Neuronal stem cell (in vitro differentiated cells): ENCODE data around the gene NPAS3.

ENCODE experiments used
- DNase-seq: peaks from one replicate; pipeline ENCODE4 v3.0.0-alpha.2; 2013; ENCODE audit warnings: low spot score
- H2AFZ ChIP-seq: one replicate; pipeline ENCODE4 v1.6.1; 2013; ENCODE audit warnings: mild to moderate bottlenecking, low read length, inconsistent platforms
- H2AK5ac ChIP-seq: 2 replicates; pipeline ENCODE4 v1.6.1; 2013; ENCODE audit warnings: low read depth, mild to moderate bottlenecking, inconsistent platforms, low read length, moderate library complexity, mixed read lengths
- H2BK120ac ChIP-seq: 2 replicates; pipeline ENCODE4 v1.6.1; 2013; ENCODE audit warnings: low read depth, mild to moderate bottlenecking, inconsistent platforms, low read length, moderate library complexity, mixed read lengths
- H2BK12ac ChIP-seq: one replicate; pipeline ENCODE4 v1.6.1; 2013; ENCODE audit warnings: low read length, inconsistent platforms
- H2BK15ac ChIP-seq: 2 replicates; pipeline ENCODE4 v1.6.1; 2013; ENCODE audit warnings: mild to moderate bottlenecking, low read length, inconsistent platforms, mixed read lengths
- H2BK5ac ChIP-seq: one replicate; pipeline ENCODE4 v1.6.1; 2013; ENCODE audit warnings: inconsistent platforms, mild to moderate bottlenecking, low read length, moderate library complexity
- H3K14ac ChIP-seq: one replicate; pipeline ENCODE4 v1.6.1; 2013; ENCODE audit warnings: low read length, inconsistent platforms
- H3K18ac ChIP-seq: 2 replicates; pipeline ENCODE4 v1.6.1; 2013; ENCODE audit warnings: low read length, inconsistent platforms
- H3K23ac ChIP-seq: 2 replicates; pipeline ENCODE4 v1.6.1; 2013; ENCODE audit warnings: low read depth, mild to moderate bottlenecking, mixed read lengths, low read length, inconsistent platforms; ENCODE audit not compliant: poor library complexity
- H3K27ac ChIP-seq: replicated peaks from 3 replicates; pipeline ENCODE4 v1.5.1; 2013; ENCODE audit warnings: low read length, inconsistent platforms
- H3K27me3 ChIP-seq, 3 experiments: 2 replicates each; pipeline ENCODE4 v1.6.1; 2013; ENCODE audit warnings: low read length in 3 of 3, mild to moderate bottlenecking in 2 of 3, inconsistent platforms in 1 of 3, low read depth in 1 of 3, mixed read lengths in 1 of 3, moderate library complexity in 1 of 3; ENCODE audit not compliant: control insufficient read depth in 3 of 3, insufficient read depth in 3 of 3
- H3K36me3 ChIP-seq, 2 donors: replicated peaks in 1 of 2; 2 replicates each; pipeline ENCODE4 v1.6.1; 2013; ENCODE audit warnings: low read length in 2 of 2; ENCODE audit not compliant: control insufficient read depth in 2 of 2, insufficient read depth in 2 of 2
- H3K4ac ChIP-seq: 2 replicates; pipeline ENCODE4 v1.6.1; 2013; ENCODE audit warnings: inconsistent platforms, mild to moderate bottlenecking, low read length, moderate library complexity
- H3K4me1 ChIP-seq, 2 donors: 1 replicate in 1 of 2; 2 replicates in 1 of 2; pipeline ENCODE4 v1.6.1; 2013; ENCODE audit warnings: low read length in 2 of 2, low read depth in 1 of 2; ENCODE audit not compliant: control insufficient read depth in 2 of 2, insufficient read depth in 1 of 2
- H3K4me2 ChIP-seq: one replicate; pipeline ENCODE4 v1.6.1; 2013; ENCODE audit warnings: mild to moderate bottlenecking, low read length, inconsistent platforms; ENCODE audit not compliant: insufficient read depth, poor library complexity, severe bottlenecking
- H3K4me3 ChIP-seq, 2 donors: 2 replicates each; pipeline ENCODE4 v1.5.1; 2013; ENCODE audit warnings: low read length in 2 of 2, mild to moderate bottlenecking in 2 of 2, inconsistent platforms in 1 of 2, moderate library complexity in 1 of 2
- H3K79me1 ChIP-seq: one replicate; pipeline ENCODE4 v1.6.1; 2013; ENCODE audit warnings: low read depth, mild to moderate bottlenecking, inconsistent platforms, low read length, moderate library complexity
- H3K9ac ChIP-seq: one replicate; pipeline ENCODE4 v1.6.1; 2013; ENCODE audit warnings: mild to moderate bottlenecking, low read depth, low read length, inconsistent platforms; ENCODE audit not compliant: poor library complexity
- H3K9me3 ChIP-seq, 2 donors: replicated peaks in 1 of 2; 2 replicates each; pipeline versions ENCODE3 to v1.6.1; 2013; ENCODE audit warnings: low read length in 2 of 2, mild to moderate bottlenecking in 2 of 2, inconsistent platforms in 1 of 2, low read depth in 1 of 2, mixed read lengths in 1 of 2, moderate library complexity in 1 of 2; ENCODE audit not compliant: control insufficient read depth in 2 of 2, insufficient read depth in 1 of 2
- H4K8ac ChIP-seq: one replicate; pipeline ENCODE4 v1.6.1; 2013; ENCODE audit warnings: low read depth, mild to moderate bottlenecking, inconsistent platforms, low read length, moderate library complexity
- H4K91ac ChIP-seq: one replicate; pipeline ENCODE4 v1.6.1; 2013; ENCODE audit warnings: low read length, low read depth, mild to moderate bottlenecking, inconsistent platforms; ENCODE audit not compliant: poor library complexity
- WGBS, 2 donors: extraction: QIAGEN DNeasy Blood & Tissue Kit; methylation state at CpG; one replicate each; pipeline ENCODE4 v1.1.7; 2013; ENCODE audit warnings: missing lambda C conversion rate in 2 of 2, mixed read lengths in 1 of 2; ENCODE audit not compliant: insufficient read length in 2 of 2, insufficient replicate concordance in 1 of 2; ENCODE audit errors: extremely low coverage in 2 of 2; 5-methylcytosine and 5-hydroxymethylcytosine counted together

Gene NPAS3

DNA sequence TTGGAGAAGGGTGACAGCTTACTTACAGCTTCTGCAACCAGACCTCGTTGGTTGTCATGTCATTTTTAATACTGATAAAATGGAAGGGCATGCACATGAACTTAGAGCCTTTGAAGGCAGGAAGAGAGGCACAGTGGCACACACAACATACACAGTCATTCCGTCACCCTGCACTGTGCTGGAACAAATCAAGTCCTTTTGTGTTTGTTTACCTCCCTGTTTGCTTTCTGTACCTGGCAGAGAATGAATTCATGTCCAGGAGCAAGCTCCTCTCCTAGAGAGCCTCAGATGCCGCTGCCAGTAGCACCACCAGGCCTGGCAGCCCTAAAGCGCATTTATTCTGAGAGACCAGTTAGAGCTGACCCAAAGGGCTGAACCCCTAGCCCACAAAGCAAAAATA, 551.9 kb downstream of the NPAS3 start:
- Histone ChIP-seq H3K4me3 (no peak overlapping the region), H3K9ac (no peak overlapping the region), H2BK120ac (no peak overlapping the region), H3K4me1 (peaks cover 5 to 9% of the 10 kb centered on the region in 2 donors), H3K4ac (no peak overlapping the region), H2BK15ac (no peak overlapping the region), H2AFZ (no peak overlapping the region), H2BK5ac (no peak overlapping the region), H3K27ac (no peak overlapping the region), H2BK12ac (no peak overlapping the region), H3K36me3 (no peaks in the 10 kb centered on the region), H3K9me3 (peaks cover 0 to 5% of the 10 kb centered on the region in 2 donors), H3K79me1 (no peaks in the 10 kb centered on the region), H2AK5ac (no peak overlapping the region), H4K8ac (no peak overlapping the region), H3K27me3 (no peaks in the 10 kb centered on the region), H3K14ac (no peak overlapping the region), H3K23ac (no peak overlapping the region), H4K91ac (no peak overlapping the region), H3K4me2 (no peak overlapping the region), H3K18ac (no peak overlapping the region)
- WGBS, 2 donors = no CpG with 5 or more reads among the region's 4 CpGs
- no peak for DNase-seq

DNA sequence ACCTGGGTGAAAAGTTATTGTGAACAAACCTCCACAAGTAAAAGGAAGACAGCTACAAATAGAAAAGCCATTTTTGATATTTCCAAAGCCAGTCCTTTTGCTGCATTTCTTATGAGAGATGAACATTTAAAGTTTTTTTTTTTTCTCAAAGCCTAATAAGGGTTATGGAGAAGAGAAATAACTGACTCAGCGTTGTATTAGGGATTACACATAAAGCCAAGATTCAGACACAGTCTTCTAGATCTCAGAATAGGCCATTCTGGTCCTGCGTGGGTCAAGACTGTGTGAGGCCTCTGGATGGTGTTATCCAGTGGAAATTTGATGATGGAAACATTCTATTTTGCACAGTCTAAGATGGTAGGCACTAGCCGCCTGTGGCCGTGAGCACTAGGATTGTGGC, 552.4 kb downstream of the NPAS3 start:
- H3K4me3 ChIP-seq = no peak overlapping the region
- DNase-seq = no peak
- H3K79me1 ChIP-seq = no peaks in the 10 kb centered on the region
- H4K91ac ChIP-seq = no peak overlapping the region
- no peak overlapping the region for H3K18ac ChIP-seq
- no peak overlapping the region for H2BK15ac ChIP-seq
- peaks cover 3 to 4% of the 10 kb centered on the region in 2 donors for H3K4me1 ChIP-seq
- peaks cover 0 to 5% of the 10 kb centered on the region in 2 donors for H3K9me3 ChIP-seq
- H3K4me2 ChIP-seq = no peak overlapping the region
- no peak overlapping the region for H2BK12ac ChIP-seq
- H2AK5ac ChIP-seq = no peak overlapping the region
- no peaks in the 10 kb centered on the region for H3K27me3 ChIP-seq
- H3K4ac ChIP-seq = no peak overlapping the region
- WGBS, 2 donors = no CpG with 5 or more reads among the region's 4 CpGs
- no peak overlapping the region for H3K9ac ChIP-seq
- no peak overlapping the region for H3K14ac ChIP-seq
- H2BK120ac ChIP-seq = no peak overlapping the region
- no peak overlapping the region for H2BK5ac ChIP-seq
- no peaks in the 10 kb centered on the region for H3K36me3 ChIP-seq
- no peak overlapping the region for H4K8ac ChIP-seq
- no peak overlapping the region for H2AFZ ChIP-seq
- H3K23ac ChIP-seq = no peak overlapping the region
- no peak overlapping the region for H3K27ac ChIP-seq

- no peaks in the 10 kb centered on the region for H3K36me3 ChIP-seq
- H3K27me3 ChIP-seq = no peaks in the 10 kb centered on the region
- no peak overlapping the region for H2AK5ac ChIP-seq
- DNase-seq = no peak
- no peak overlapping the region for H2BK12ac ChIP-seq
- H2BK5ac ChIP-seq = no peak overlapping the region
- H2BK15ac ChIP-seq = no peak overlapping the region
- H2AFZ ChIP-seq = no peak overlapping the region
- no peak overlapping the region for H3K4ac ChIP-seq
- no peak overlapping the region for H3K27ac ChIP-seq
- H3K4me1 ChIP-seq = peaks cover 0 to 4% of the 10 kb centered on the region in 2 donors
- H4K91ac ChIP-seq = no peak overlapping the region
- no peak overlapping the region for H3K14ac ChIP-seq
- no peak overlapping the region for H2BK120ac ChIP-seq
- no peak overlapping the region for H3K18ac ChIP-seq
- no CpG with 5 or more reads among the region's 4 CpGs for WGBS, 2 donors
- H3K23ac ChIP-seq = no peak overlapping the region
- H3K9ac ChIP-seq = no peak overlapping the region
- no peaks in the 10 kb centered on the region for H3K79me1 ChIP-seq
- no peak overlapping the region for H3K4me3 ChIP-seq
- peaks cover 0 to 5% of the 10 kb centered on the region in 2 donors for H3K9me3 ChIP-seq
- H4K8ac ChIP-seq = no peak overlapping the region
- H3K4me2 ChIP-seq = no peak overlapping the region
Observed at GRCh38 chr14:33492491-33492890, 553.8 kb downstream of the NPAS3 start.

GRCh38 chr14:33493266-33493665, 554.6 kb downstream of the NPAS3 start:
- Histone ChIP-seq H2BK15ac (no peak overlapping the region), H3K4me3 (no peak overlapping the region), H3K9ac (no peak overlapping the region), H2AFZ (no peak overlapping the region), H3K18ac (no peak overlapping the region), H3K14ac (no peak overlapping the region), H2BK12ac (no peak overlapping the region), H3K27ac (no peak overlapping the region), H4K8ac (no peak overlapping the region), H2BK120ac (no peak overlapping the region), H2AK5ac (no peak overlapping the region), H3K23ac (no peak overlapping the region), H3K79me1 (no peaks in the 10 kb centered on the region), H3K4ac (no peak overlapping the region), H3K27me3 (no peaks in the 10 kb centered on the region), H2BK5ac (no peak overlapping the region), H3K4me1 (peaks cover 0 to 4% of the 10 kb centered on the region in 2 donors), H4K91ac (no peak overlapping the region), H3K9me3 (peaks cover 0 to 5% of the 10 kb centered on the region in 2 donors), H3K36me3 (no peaks in the 10 kb centered on the region), H3K4me2 (no peak overlapping the region)
- WGBS, 2 donors = no CpG with 5 or more reads among the region's 6 CpGs
- no peak for DNase-seq
